Measurements from ENCODE around the gene HYCC2.

GRCh38 chr2:201084863-201085262, 13.4 kb upstream of the HYCC2 start:
- TF ChIP-seq GATA3 (IDR thresholded peaks at IDR 0.05; ENCODE audit: low read depth, low read length) = no peak
- TF ChIP-seq GATA2 (IDR thresholded peaks at IDR 0.05; ENCODE audit: low read depth, low read length) = no peak
